Astrocyte of the spinal cord (primary cell): Measurements from ENCODE around the gene BBX.
A peak's percentile ranks its signal among the peaks of the same experiment; 100 is the strongest.

ENCODE experiments used
- DNase-seq: peaks from one replicate; pipeline ENCODE4 v3.0.0; 2011; ENCODE audit warnings: low read depth, low spot score
- H3K4me3 ChIP-seq: 2 replicates; pipeline ENCODE4 v1.5.1; 2011; ENCODE audit warnings: low read depth, mild to moderate bottlenecking, low read length, moderate library complexity
- CTCF ChIP-seq: IDR thresholded peaks from 2 replicates; pipeline ENCODE4 v1.5.1; 2012; ENCODE audit warnings: low read depth, mild to moderate bottlenecking, low read length, inconsistent platforms
- in situ Hi-C: cut with HindIII; loops from 2 replicates; pipeline ENCODE4 v1.10.0; 2017; ENCODE audit warnings: low sequenced_read_pairs

Gene BBX

GRCh38 chr3:107641572-107642307 is 119.0 kb downstream of the BBX start:
- no peak for TF ChIP-seq CTCF
- in situ Hi-C loops: no loop called here
- no peak overlapping the region for H3K4me3 ChIP-seq
- DNase-seq: no peak

GRCh38 chr3:107643038-107643883 is 120.5 kb downstream of the BBX start:
- DNase-seq: no peak
- peak; percentile 26 for TF ChIP-seq CTCF
- no peak overlapping the region for H3K4me3 ChIP-seq
- in situ Hi-C loops: no loop called here

GRCh38 chr3:107644631-107645030 is 121.9 kb downstream of the BBX start:
- in situ Hi-C loops: no loop called here
- TF ChIP-seq CTCF: no peak
- no peak for DNase-seq
- no peak overlapping the region for H3K4me3 ChIP-seq

- no peak for DNase-seq
- no peak overlapping the region for H3K4me3 ChIP-seq
- no peak for TF ChIP-seq CTCF
- in situ Hi-C loops: no loop called here
Measured at GRCh38 chr3:107650788-107651187, 128.0 kb downstream of the BBX start.

GRCh38 chr3:107651782-107652181 is 129.0 kb downstream of the BBX start:
- TF ChIP-seq CTCF: no peak
- in situ Hi-C loops: no loop called here
- DNase-seq: no peak
- H3K4me3 ChIP-seq: no peak overlapping the region

GRCh38 chr3:107654218-107654617 is 131.5 kb downstream of the BBX start:
- no peak for DNase-seq
- H3K4me3 ChIP-seq: no peak overlapping the region
- in situ Hi-C loops: no loop called here
- no peak for TF ChIP-seq CTCF
